Urinary bladder (tissue), 4 donors: ENCODE results near the gene SYK. TPM values are rescaled to one million over a fixed set of nuclear protein-coding genes. Genes with fewer than 3 reads are reported as not detected.
"Not testable (repeated sequence)": the region's sequence is repeated elsewhere in the genome, so short reads cannot be mapped to it uniquely, and the experiment has no call there.

Source experiments
- DNase-seq: peaks from one replicate; pipeline ENCODE4 v3.0.0-alpha.2; 2015; ENCODE audit errors: extremely low spot score
- H3K27ac ChIP-seq: one replicate; pipeline ENCODE4 v1.5.1; 2013; ENCODE audit warnings: low read depth, mild to moderate bottlenecking, moderate library complexity
- H3K36me3 ChIP-seq: one replicate; pipeline ENCODE4 v1.6.1; 2013; ENCODE audit warnings: mild to moderate bottlenecking, moderate library complexity; ENCODE audit not compliant: insufficient read depth
- H3K4me1 ChIP-seq: one replicate; pipeline ENCODE4 v1.6.1; 2013; ENCODE audit warnings: mild to moderate bottlenecking, moderate library complexity; ENCODE audit not compliant: insufficient read depth
- H3K4me3 ChIP-seq: one replicate; pipeline ENCODE4 v1.5.1; 2013; ENCODE audit warnings: low read depth, low read length
- WGBS: extraction: QIAGEN DNeasy Blood & Tissue Kit; methylation state at CpG from one replicate; pipeline ENCODE4 v1.1.7; 2013; 5-methylcytosine and 5-hydroxymethylcytosine counted together
- polyA plus RNA-seq: library from polyadenylated mRNA; stranded (reverse); fragments of 200-250 nt; gene quantifications from one replicate; pipeline ENCODE4 v1.2.3, GENCODE V29; 2013
- total RNA-seq: library from RNA; depleted of rRNA; stranded (reverse); fragments of >200 nt; gene quantifications from one replicate; pipeline ENCODE4 v1.2.3, GENCODE V29; 2014
- donor health status: healthy with polysubstance abuse.
- donor health status: healthy.

The SYK gene
- total and polyA plus RNA-seq, 2 donors, result 5.7 to 12.1 TPM

DNA sequence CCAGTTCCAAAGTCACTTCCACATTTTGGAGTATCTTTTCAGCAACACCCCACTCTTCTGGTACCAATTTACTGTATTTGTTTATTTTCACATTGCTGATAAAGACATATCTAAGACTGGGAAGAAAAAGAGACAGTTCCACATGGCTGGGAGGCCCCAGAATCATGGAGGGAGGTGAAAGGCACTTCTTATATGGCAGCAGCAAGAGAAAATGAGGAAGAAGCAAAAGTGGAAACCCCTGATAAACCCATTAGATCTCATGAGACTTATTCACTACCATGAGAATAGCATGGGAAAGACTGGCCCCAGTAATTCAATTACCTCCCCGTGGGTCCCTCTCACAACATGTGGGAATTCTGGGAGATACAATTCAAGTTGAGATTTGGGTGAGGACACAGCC, 19.6 kb downstream of the SYK start:
- WGBS, result 83% methylated on average over 1 of the region's 1 CpG
- H3K4me3 ChIP-seq, DNase-seq, H3K27ac ChIP-seq, H3K4me1 ChIP-seq, H3K36me3 ChIP-seq: not testable (repeated sequence)

DNA sequence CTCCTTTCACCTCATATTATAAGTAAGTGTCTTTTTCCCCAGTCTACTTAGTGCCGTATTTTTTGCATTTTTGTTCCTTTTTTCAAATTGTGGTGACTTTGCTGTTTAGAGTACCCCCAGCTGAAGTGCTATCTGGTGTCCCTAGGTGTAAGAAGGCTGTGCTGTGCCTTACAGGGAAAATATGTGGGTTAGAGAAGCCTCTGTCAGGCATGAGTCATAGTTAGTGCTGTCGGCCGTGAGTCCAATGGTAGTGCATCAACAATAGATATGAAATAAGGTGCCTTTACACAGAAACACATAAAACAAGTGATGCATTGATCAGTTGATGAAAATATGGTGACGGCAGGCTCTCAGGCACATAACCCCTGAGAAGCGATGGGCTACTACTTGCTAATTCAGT, 20.1 kb downstream of the SYK start:
- DNase-seq, result no peak
- Histone ChIP-seq H3K4me3 (no peak overlapping the region), H3K36me3 (no peaks in the 10 kb centered on the region), H3K4me1 (no peaks in the 10 kb centered on the region), H3K27ac (no peak overlapping the region)
- WGBS, result 85% methylated on average over 5 of the region's 5 CpGs

DNA sequence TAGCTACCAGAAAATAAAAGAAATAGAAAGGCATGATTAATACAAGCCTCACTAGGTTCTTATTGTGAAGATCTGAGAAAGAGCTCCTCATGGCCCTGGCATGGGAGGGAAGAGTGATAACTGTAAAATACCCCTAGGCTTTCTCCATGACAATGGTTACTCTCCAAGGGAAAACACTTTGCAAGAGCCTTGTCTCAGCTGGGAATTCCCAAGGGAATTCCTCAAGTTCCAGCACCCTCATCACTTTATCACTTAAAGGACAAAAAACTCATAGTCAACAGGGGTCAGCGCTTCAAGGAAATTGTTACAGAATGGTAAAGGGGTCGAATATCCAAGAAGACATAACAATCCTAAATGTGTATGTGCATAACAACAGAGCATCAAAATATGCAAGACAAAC, 21.2 kb downstream of the SYK start:
- 90% methylated on average over 2 of the region's 2 CpGs for WGBS
- Histone ChIP-seq H3K36me3 (no peaks in the 10 kb centered on the region), H3K4me1 (no peaks in the 10 kb centered on the region), H3K4me3 (no peak overlapping the region), H3K27ac (no peak overlapping the region)
- DNase-seq, result no peak

DNA sequence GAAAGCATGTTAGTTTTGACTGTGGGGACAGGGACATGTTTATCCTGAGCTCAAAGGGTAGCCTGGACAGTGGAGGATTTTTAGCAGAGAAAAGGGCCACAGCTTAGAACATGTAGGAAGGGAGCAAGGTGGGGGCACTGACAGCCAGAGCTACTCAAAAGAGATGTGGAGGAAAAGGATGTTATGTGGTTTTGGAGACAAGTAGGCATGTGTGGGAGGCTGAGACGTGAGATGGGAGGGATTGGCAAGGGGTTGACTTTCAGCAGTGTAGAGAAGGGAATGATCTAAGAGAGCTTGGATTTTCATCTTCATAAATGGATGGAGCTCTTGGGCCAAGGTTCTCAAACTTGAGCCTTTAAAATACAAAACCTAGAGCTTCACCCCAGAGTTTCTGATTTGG, 24.0 kb downstream of the SYK start:
- H3K27ac ChIP-seq, result no peak overlapping the region
- WGBS, result 60% methylated on average over 1 of the region's 1 CpG
- H3K4me3 ChIP-seq, result no peak overlapping the region
- H3K36me3 ChIP-seq, result no peaks in the 10 kb centered on the region
- no peaks in the 10 kb centered on the region for H3K4me1 ChIP-seq
- no peak for DNase-seq

DNA sequence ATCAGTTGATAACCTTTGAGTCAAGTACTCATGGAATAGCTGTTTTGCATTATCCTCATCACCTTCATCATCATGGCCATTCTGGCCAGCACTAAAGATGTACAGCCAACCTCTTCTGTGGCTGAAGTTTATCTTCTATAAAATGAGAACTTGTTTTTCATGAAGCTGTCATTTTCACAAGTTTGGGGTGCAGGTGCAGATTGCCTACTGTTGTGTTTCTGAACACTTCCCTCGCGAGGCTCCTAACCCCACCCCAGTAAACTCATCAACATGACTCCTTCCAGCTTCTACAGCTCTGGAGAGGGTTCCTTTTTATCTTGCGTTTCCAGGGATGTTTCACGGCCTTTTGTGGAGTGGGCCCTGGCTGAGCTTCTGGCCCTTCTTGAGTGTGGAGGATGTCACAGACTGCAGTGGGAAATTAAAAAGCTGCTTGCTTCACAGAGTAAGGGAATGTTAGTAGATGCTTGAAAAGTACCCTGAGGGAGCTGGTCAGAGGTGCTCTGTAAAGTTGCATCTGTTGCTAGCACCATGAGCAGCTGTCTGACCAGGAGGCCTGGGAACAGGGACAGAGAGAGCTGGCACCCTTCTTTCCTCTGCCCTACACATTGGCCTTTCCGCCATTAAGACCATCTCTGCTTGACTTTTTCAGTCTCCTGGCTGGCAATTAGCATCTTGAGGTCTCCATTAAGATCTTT, 24.9 kb downstream of the SYK start:
- 88% methylated on average over 5 of the region's 5 CpGs for WGBS
- Histone ChIP-seq H3K4me1 (no peaks in the 10 kb centered on the region), H3K36me3 (no peaks in the 10 kb centered on the region), H3K27ac (no peak overlapping the region), H3K4me3 (no peak overlapping the region)
- DNase-seq, result no peak

DNA sequence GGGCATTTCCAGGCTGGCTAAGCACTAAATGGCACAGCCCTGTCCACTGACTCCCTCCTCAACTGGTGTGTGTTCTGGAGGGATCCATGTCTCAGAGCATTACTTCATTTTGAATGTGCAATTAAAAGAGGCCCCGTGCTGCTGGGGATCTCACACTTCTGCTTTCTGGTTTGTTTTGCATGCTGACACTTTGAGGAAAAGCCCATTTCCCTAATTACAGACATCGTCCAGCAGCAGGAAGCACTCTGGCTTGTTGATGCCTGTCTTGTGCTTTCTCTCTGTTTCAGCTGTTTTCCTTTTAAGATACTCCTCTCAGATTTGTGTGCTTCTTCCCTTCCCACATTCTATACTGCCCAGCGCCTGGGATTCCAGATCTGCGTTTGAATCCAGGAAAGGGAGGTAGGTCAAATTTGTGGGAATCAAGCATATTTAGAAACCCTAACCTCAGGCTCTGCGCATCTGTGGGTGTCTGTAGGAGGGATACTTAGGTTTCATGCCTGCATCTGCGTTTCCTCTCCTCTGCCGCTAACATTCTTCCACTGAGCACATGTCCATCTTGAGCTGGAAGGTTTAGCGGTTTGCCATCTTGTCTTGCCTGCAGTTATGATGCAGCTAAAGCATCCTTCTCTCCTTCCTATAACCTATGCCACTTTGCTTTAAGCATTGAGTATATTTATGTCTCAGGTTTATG, 25.7 kb downstream of the SYK start:
- Histone ChIP-seq H3K27ac (no peak overlapping the region), H3K4me1 (no peaks in the 10 kb centered on the region), H3K4me3 (no peak overlapping the region), H3K36me3 (no peaks in the 10 kb centered on the region)
- no peak for DNase-seq
- WGBS, result 57% methylated on average over 8 of the region's 8 CpGs

DNA sequence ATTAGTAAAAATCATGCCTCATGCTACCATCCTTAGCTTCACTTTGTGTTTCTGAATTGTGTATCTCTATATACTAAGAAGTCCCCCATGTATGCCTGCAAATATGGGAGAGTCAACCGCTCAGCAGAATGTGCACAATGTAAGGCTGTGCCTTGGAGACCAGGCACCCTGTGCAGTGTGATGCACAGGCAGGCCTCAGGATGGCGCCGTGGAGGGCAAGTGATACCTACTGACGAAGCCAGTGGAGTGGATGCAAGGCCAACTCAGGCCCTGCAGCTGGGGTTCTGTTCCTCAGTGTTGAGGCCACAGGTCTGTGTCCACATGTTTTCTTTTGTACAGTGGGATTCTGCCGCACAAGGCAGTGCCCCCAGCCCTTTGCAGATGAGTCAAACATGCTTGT, 28.4 kb downstream of the SYK start:
- WGBS, result 92% methylated on average over 5 of the region's 5 CpGs
- H3K4me1 ChIP-seq, result no peaks in the 10 kb centered on the region
- no peak overlapping the region for H3K27ac ChIP-seq
- H3K36me3 ChIP-seq, result no peaks in the 10 kb centered on the region
- H3K4me3 ChIP-seq, result no peak overlapping the region
- DNase-seq, result no peak

DNA sequence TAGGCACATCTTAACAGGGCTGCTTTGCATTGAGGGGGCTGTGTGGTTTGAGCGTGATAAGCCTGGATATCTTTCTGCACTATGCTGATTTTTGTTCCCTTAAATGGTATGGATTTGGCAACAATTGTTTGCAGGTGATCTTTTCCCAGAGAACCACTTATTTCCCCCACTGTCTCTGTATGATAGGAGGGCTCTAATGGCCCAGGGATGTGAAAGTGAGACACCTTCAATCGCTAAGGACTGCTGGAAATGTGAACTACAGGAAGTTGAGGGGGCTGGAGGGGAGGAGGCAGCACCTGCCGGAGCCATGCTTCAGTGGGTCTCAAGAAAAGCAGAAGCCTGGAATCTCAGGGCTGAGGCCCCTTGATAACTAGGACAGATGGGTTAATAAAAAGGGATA, 29.4 kb downstream of the SYK start:
- no peak overlapping the region for H3K4me3 ChIP-seq
- H3K36me3 ChIP-seq, result no peaks in the 10 kb centered on the region
- WGBS, result 65% methylated on average over 3 of the region's 3 CpGs
- H3K27ac ChIP-seq, result no peak overlapping the region
- no peak for DNase-seq
- H3K4me1 ChIP-seq, result no peaks in the 10 kb centered on the region

DNA sequence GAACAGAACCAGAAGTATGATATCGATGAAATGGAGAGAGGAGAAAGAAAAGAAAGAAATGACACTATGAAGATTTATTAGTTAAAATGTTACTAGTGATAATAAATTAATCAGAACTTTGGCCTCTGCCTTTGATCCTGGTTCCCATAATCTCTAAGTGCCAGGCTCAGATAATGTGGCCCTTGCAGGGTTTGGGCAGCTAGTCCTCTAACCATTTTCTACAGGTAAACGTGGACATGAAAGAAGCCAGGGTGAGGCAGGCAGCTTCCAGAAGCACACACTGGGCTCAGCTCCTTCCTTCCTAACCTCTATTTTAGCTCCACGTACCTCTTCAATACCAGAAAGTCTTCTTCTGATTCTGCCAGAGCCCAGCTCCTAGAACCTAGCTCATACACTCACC, 30.6 kb downstream of the SYK start:
- no peak for DNase-seq
- Histone ChIP-seq H3K27ac (no peak overlapping the region), H3K36me3 (no peaks in the 10 kb centered on the region), H3K4me3 (no peak overlapping the region), H3K4me1 (no peaks in the 10 kb centered on the region)
- 89% methylated on average over 3 of the region's 3 CpGs for WGBS

DNA sequence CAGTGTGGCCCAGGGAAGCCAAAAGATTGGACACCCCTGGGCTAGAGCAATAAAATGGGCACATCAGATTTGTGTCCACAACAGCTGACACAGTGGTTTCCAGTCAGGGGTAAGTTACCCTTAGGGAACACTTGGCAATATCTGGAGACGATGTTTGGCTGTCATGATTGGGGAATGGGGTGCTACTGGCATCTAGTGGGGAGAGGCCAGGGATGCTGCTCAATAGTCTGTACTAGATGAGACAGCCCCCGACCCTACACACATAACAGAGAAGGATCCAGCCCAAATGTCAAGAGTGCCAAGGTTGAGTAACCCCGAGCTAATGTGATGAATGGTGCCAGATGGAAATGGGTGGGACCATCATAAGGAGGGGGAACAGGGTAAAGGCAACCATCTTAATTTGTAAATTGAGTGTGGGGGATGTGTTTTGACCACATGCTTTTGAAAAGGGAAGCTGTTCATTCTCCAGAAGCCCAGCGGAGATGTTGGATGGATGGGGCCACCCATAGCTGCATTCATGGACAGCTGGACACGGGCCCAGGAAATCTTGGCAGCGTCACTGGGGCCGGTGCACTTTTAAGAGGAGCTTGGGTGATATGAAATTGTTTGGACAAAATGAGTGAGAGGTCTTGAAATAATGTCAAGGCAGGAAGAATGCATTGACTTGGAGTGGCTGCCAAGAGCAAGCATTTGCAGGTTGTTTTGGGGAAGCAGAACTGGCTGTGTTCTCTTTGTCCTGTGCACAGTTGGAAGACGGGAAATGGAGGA, 33.4 kb downstream of the SYK start:
- no peak for DNase-seq
- Histone ChIP-seq H3K36me3 (no peaks in the 10 kb centered on the region), H3K27ac (no peak overlapping the region), H3K4me3 (no peak overlapping the region), H3K4me1 (no peaks in the 10 kb centered on the region)
- 38% methylated on average over 8 of the region's 8 CpGs for WGBS

DNA sequence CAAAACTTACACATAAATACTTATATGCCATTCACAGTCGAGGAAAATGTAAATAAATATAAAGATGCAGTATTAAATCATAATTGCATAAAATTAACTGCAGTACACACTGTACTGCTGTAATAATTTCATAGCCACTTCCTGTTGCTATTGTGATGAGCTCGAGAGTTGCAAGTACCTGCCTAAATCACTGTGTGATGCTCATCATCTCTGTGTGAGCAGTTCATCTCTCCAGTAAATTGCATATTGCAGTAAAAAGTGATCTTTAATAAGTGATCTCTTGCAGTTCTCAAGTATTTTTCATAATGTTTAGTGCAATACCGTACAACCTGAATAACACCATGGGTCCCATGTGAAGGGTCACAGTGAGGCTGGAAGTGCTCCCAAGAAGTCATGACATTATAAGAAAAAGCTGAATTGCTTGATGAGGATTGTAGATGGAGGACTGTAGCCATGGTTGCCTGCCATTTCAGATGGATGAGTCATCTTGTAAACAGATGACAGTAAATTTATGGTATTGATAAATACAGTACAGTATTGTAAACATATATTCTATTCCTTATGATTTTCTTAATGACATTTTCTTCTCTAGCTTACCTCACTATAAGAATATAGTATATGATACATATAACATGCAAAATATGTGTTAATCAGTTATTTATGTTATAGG, 34.9 kb downstream of the SYK start:
- WGBS, result 74% methylated on average over 3 of the region's 3 CpGs
- H3K4me1 ChIP-seq, result no peaks in the 10 kb centered on the region
- H3K27ac ChIP-seq, result no peak overlapping the region
- no peaks in the 10 kb centered on the region for H3K36me3 ChIP-seq
- DNase-seq, result no peak
- H3K4me3 ChIP-seq, result no peak overlapping the region

DNA sequence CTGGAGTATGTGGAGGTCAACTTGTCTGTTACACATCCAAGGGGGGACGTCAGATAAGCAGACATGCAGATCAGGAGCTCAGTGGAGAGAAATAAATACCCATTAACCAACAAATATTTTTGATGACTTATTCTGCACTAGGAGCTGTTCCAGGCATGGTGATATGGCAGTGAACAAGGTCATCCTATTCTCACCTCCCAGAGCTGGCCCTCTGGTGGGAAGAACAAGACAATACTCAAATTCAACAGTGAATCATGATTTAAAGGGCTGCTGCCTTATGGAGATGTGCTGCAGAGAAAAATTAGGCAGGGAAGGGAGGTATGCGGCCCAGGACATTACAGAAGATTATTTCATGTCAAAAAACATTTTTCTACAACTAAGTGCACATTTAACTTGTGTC, 36.5 kb downstream of the SYK start:
- Histone ChIP-seq H3K4me3 (no peak overlapping the region), H3K27ac (no peak overlapping the region), H3K36me3 (no peaks in the 10 kb centered on the region), H3K4me1 (no peaks in the 10 kb centered on the region)
- 79% methylated on average over 2 of the region's 2 CpGs for WGBS
- no peak for DNase-seq

DNA sequence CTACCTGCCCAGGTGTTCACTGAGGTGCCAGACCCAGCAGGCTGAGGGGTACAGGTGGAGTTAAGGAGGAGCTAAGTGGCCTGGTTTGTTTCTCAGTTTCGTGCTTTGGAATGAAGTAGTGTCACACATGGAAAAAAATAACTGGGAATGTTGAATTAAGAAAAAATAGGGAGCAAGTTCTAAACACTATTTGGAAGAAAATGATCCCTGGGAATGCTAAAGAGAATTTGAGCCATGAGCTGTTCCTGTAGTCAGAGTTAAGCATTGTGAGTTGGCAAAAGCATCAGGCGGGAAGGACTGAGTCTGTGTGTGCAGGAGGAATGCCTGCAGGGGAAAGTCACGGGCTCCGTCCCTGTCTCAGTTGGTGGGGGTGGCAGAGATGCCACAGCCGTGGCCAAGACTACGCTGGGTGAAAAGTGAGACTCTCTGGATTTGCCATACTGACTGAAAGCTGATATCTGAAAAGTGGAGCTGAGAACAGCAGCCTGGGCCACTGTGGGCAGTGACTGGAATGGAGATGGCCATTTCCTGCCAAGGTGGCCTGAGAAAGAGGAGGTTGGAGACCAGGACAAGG, 37.0 kb downstream of the SYK start:
- Histone ChIP-seq H3K4me3 (no peak overlapping the region), H3K4me1 (no peaks in the 10 kb centered on the region), H3K36me3 (no peaks in the 10 kb centered on the region), H3K27ac (no peak overlapping the region)
- DNase-seq, result no peak
- WGBS, result 71% methylated on average over 6 of the region's 6 CpGs
